ENCODE results near the gene FANCI. TPM values are rescaled to one million over a fixed set of nuclear protein-coding genes. Genes with fewer than 3 reads are reported as not detected.

FANCI gene
- total and polyA plus RNA-seq, 2 of the 13 experiments (the other 11 are each of a cell fraction or from before 2014, with no cell fraction given): 15.7 to 68.8 TPM

- peak; percentile 74; the same call in 1 of the 2 replicates for TF ChIP-seq ZNF558 (CRISPR knock-in tag; IDR thresholded peaks at IDR 0.05; ENCODE audit: borderline replicate concordance)
- TF ChIP-seq HOXA5 (CRISPR knock-in tag; IDR thresholded peaks at IDR 0.05): peak; percentile 83; the same call in 1 of the 2 replicates
- no peak for TF ChIP-seq UBTF (CRISPR knock-in tag; IDR thresholded peaks at IDR 0.05)
- TF ChIP-seq E2F5 (CRISPR knock-in tag; conservative IDR thresholded peaks at IDR 0.05): peak; percentile 74; the same call in 1 of the 2 replicates
Observed at GRCh38 chr15:89361451-89362202, 117.8 kb downstream of the FANCI start (continued).

- no peak overlapping the region for H3K4me3 ChIP-seq (replicated peaks in 1 of 3; ENCODE audit: insufficient read depth in 1 of 3, low read depth in 2 of 3, low read length in 3 of 3)
- in situ Hi-C loops (cut with HindIII; ENCODE audit: extremely low pct_ligation_motif_present, low pct_unique_long_range_greater_than_20kb): no loop called here
- DNase-seq (ENCODE audit: low spot score) (no peak), FAIRE-seq (no peak), ATAC-seq (no peak)
- H3K27me3 ChIP-seq (ENCODE audit: control insufficient read depth in 1 of 2, insufficient read depth in 2 of 2, low read length in 2 of 2): peaks cover 14 to 90% of the 10 kb centered on the region in 2 experiments
- peak; percentile 73 for TF ChIP-seq CREB1 (IDR thresholded peaks at IDR 0.05)
- TF ChIP-seq CREB1 (CRISPR knock-in tag; IDR thresholded peaks at IDR 0.05): no peak
- no peak for TF ChIP-seq ZNF296 (CRISPR knock-in tag; conservative IDR thresholded peaks at IDR 0.05)
- ChIA-PET POLR2A (no interaction called here), CTCF (ENCODE audit: low intra/inter-chr PET ratio, low total read pairs) (interaction anchor here (1.4 kb wide), 1 partner anchor 69 kb away, joined by 5 read pairs; no protein-coding TSS in a partner anchor)
- peaks cover 7% of the 10 kb centered on the region for H3K4me1 ChIP-seq (ENCODE audit: insufficient read depth, low read length)
- no peak overlapping the region for H3K9ac ChIP-seq (ENCODE audit: insufficient read depth, low read depth, low read length)
- no peaks in the 10 kb centered on the region for H3K36me3 ChIP-seq (replicated peaks in 1 of 2; ENCODE audit: control insufficient read depth in 1 of 2, insufficient read depth in 2 of 2, low read length in 2 of 2)
- H3K4me2 ChIP-seq (ENCODE audit: low read depth, low read length): no peak overlapping the region
- no TSS peak for BruUV-seq (replicated peaks)
- no peak overlapping the region for H3K27ac ChIP-seq (ENCODE audit: extremely low read length, insufficient read depth, low read length)
- no peak overlapping the region for H2AFZ ChIP-seq (ENCODE audit: low read length)
- intact Hi-C loops (cut with micrococcal nuclease; ENCODE audit: unreplicated experiment): no loop called here
- WGBS (ENCODE audit: low lambda C conversion rate): 33% methylated on average over 16 of the region's 73 CpGs
- H4K20me1 ChIP-seq (ENCODE audit: insufficient read depth, low read length): peaks cover 11% of the 10 kb centered on the region
- no peaks in the 10 kb centered on the region for H3K9me3 ChIP-seq (ENCODE audit: low read length)
- no peaks in the 10 kb centered on the region for H3K79me2 ChIP-seq (ENCODE audit: insufficient read depth, low read length)
Observed at GRCh38 chr15:89362203-89363101, 118.7 kb downstream of the FANCI start.

All from HepG2 (cell line).